Stimulated activated CD8-positive, alpha-beta memory T cell treated with anti-CD3 and anti-CD28 coated beads, Interleukin-15, amount 100 ng/mL, for 24 hours (primary cell): Measurements from ENCODE around the gene MC5R.
"Not testable (repeated sequence)": the region's sequence is repeated elsewhere in the genome, so short reads cannot be mapped to it uniquely, and the experiment has no call there.

Experiments used
- DNase-seq: peaks from one replicate; pipeline ENCODE4 v3.0.0-alpha.2; 2020; ENCODE audit warnings: low read depth

The MC5R gene

DNA sequence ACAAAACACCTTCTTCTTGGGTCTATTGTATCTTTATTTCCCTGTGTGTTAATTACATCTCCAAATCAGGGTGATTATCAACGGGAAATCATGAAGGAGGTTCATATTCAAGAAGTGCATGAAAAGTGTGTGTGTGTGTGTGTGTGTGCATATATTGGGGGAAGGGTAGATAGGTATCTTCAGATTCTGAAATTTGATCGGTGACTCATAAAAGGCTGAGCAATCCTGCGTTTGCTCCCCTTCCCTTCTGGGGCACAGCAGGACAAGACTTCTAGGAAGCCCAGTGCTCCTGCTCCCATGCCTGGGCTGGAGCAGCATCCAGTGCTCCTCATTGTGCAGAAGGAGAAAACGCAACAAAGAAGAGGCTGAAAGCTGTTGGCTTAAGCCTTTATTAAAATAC is 25.8 kb downstream of the MC5R start:
- DNase-seq: no peak

GRCh38 chr18:13862898-13863297 is 38.9 kb downstream of the MC5R start:
- DNase-seq: not testable (repeated sequence)

GRCh38 chr18:13868501-13869271 is 44.7 kb downstream of the MC5R start:
- DNase-seq: no peak

- no peak for DNase-seq
Measured at GRCh38 chr18:13871701-13872100, 47.8 kb downstream of the MC5R start.

GRCh38 chr18:13872373-13872772 is 48.4 kb downstream of the MC5R start:
- DNase-seq: no peak

GRCh38 chr18:13872932-13873331 is 49.0 kb downstream of the MC5R start:
- DNase-seq: no peak

GRCh38 chr18:13874558-13874957 is 50.6 kb downstream of the MC5R start:
- no peak for DNase-seq
